ENCODE results near the gene TPGS2.

DNA sequence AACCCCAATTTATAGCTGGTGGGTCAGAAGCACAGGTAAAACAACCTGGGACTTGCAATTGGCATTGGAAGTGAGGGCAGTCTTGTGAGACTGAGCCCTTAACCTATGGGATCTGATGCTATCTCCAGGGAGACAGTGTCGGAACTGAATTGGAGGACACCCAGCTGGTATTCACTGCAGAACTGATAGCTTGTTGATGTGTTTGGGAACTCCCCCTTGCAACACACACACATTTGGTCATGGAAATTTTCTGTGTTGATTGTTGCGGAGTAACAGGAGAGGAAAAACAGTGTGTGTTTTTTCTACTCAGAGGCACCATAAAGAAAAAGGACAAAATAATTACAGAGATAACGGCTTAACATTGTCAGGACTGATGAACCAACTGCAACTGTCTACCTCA is 16.1 kb downstream of the TPGS2 start:
- TF ChIP-seq GATA2 (IDR thresholded peaks at IDR 0.05; ENCODE audit: low read depth, low read length): no peak
- TF ChIP-seq GATA3 (IDR thresholded peaks at IDR 0.05; ENCODE audit: low read depth, low read length): no peak

Data from SH-SY5Y (cell line).